GM23338 (cell line): ENCODE data around the gene GRM2.

Experiments used
- CREB1 ChIP-seq: fragments of 250-450 bp; sonication (Bioruptor Pico); IDR thresholded peaks from 2 replicates; pipeline ENCODE4 v1.5.0; 2020; ENCODE audit warnings: low read depth, mild to moderate bottlenecking, moderate library complexity
- CTCF ChIP-seq, 2 experiments: fragments of 200-600 bp in 1 of 2; sonication (generic) in 1 of 2; conservative IDR thresholded peaks; 2 replicates each; pipeline versions ENCODE4 v1.5.1 to v1.6.1; 2016 to 2017; ENCODE audit warnings: antibody characterized with exemption in 2 of 2, low read depth in 2 of 2, mild to moderate bottlenecking in 2 of 2, moderate library complexity in 1 of 2
- ETS1 ChIP-seq: IDR thresholded peaks from 2 replicates; pipeline ENCODE4 v1.6.1; 2016; ENCODE audit warnings: antibody characterized with exemption
- EZH2 ChIP-seq: fragments of 200-600 bp; sonication (generic); IDR thresholded peaks from one replicate; pipeline ENCODE4 v1.8.0; 2017; ENCODE audit warnings: antibody characterized with exemption, mild to moderate bottlenecking, low read depth; ENCODE audit not compliant: unreplicated experiment
- EZH2phosphoT487 ChIP-seq: fragments of 200-600 bp; sonication (generic); IDR thresholded peaks from one replicate; pipeline ENCODE4 v1.8.1; 2018; ENCODE audit warnings: antibody characterized with exemption; ENCODE audit not compliant: unreplicated experiment
- POLR2AphosphoS5 ChIP-seq: IDR thresholded peaks from 2 replicates; pipeline ENCODE4 v1.6.1; 2016; ENCODE audit warnings: antibody characterized with exemption, low read depth
- STAT1 ChIP-seq: IDR thresholded peaks from one replicate; pipeline ENCODE4 v1.6.1; 2016; ENCODE audit warnings: antibody characterized with exemption; ENCODE audit not compliant: unreplicated experiment

DNA sequence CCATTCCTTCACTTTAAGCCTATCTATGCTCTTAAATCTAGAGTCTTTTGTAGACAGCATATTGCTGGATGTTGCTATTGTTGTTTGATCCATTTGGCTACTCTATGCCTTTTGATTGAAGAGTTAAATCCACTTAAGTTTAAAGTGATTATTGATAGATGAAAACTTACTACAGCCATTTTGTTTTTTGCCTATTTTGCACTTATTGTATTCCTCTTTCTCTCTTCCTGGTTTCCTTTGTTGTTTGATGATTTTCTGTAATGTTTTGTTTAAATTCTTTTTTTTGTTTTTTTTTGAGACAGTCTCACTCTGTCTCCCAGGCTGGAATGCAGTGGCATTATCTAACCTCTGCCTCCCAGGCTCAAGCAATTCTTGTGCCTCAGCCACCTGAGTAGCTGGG is 52.3 kb downstream of the GRM2 start:
- TF ChIP-seq CTCF (conservative IDR thresholded peaks at IDR 0.05; ENCODE audit: low read depth in 2 of 2) (no peak), POLR2AphosphoS5 (no peak), EZH2 (no peak), ETS1 (no peak), EZH2phosphoT487 (no peak), CREB1 (CRISPR knock-in tag) (no peak), STAT1 (no peak)
